ENCODE data around the gene SLC6A3.

SLC6A3 gene

DNA sequence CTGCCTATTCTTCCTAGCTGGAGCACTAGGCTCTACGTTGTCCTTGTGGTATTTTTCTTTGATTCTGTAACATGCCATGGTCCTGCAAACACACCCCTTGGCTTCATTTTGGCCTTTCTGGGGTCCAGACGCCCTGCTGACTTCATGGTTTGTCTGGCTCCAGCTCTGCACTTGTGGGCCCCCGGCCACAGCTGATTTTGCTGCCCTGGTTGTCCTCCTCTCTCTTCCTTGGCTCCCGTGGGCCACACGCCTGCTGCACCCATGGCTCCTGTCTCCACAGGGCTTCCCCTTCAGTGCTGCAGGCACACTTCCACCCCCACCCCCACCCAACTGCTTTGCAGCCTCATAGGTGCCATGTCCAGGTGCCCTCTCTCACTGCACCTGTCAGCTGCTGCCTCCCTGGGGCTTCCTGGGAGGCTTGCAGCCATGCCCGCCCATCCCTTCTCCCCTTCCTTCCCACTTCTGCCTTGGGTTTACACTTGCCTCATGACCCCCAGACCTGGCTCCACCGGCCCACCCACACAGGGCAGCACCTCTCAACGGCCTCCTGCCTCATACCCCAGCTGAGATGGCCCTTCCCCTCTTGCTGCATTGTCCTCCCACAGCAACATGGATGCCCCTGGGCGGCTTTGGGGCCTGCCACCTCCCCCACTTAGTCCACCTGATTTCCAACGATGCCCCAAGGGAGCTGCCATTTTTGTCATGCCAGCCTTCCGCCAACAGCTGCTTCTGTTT is 25.6 kb downstream of the SLC6A3 start:
- no peak for DNase-seq

DNA sequence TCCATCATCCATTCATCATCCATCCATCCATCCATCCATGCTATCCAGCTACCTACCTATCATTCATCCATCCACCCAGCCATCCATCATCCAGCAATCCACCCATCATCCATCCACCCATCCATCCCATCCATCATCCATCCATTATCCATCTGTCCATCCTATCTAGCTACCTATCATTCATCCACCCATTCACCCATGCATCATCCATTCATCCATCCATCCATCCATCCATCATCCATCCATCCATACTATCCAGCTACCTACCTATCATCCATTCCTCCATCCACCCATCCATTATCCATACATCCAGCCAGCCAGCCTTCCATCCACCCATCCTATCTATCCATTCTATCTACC is 26.3 kb downstream of the SLC6A3 start:
- no peak for DNase-seq

DNA sequence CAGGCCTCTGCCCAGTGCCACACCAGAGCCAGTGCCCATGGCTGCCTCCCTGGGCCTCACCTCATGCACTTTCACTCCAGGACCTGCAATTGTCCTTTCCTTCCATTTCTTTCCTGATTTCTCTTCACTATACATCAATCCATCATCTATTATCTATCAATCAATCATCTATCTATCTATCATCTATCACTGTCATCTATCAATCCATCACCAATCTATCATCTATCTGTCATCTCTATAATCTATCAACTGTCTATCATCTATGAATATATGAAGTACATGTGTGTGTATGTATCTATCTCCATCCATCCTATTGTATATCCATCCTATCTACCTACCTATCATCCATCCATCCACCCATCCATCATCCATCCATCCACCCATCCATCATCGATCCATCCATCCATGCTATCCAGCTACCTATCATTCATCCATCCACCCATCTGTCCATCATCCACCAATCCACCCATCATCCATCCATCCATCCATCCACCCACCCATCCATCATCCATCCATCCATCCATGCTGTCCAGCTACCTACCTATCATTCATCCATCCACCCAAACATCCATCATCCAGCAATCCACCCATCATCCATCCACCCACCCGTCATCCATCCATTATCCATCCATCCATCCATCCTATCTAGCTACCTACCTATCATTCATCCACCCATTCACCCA is 26.9 kb downstream of the SLC6A3 start:
- no peak for DNase-seq

DNA sequence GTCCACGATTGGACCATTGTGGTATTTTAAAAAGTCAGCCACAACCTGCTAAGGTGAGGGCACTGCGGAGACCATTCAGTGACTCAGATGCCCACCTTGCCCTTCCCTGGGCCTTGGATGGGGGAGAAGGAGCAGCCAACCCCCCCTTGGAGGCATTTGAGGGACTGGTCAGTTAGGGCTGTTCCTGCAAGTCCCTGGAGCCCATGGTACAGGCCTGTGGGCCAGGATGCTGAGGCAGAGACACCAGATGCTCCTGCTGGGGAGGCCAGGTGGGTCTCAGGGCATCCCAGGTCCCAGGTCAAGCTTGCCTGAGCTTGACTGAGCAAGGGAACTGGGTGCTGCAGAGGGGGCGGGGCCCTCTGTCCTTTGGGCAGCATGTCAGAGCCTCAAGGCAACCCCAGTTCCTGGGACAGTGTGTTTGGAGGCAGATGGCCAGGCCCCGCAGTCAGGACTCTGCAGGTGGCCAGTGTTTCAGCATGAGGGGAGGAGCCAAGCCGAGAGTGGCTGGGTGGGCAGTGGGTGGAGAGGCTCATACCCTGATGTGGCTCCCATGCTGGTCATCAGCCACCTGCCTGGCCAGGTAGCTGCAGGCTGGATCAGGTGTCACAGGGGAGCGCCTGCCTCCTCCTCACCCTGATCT is 27.5 kb downstream of the SLC6A3 start:
- no peak for DNase-seq

DNA sequence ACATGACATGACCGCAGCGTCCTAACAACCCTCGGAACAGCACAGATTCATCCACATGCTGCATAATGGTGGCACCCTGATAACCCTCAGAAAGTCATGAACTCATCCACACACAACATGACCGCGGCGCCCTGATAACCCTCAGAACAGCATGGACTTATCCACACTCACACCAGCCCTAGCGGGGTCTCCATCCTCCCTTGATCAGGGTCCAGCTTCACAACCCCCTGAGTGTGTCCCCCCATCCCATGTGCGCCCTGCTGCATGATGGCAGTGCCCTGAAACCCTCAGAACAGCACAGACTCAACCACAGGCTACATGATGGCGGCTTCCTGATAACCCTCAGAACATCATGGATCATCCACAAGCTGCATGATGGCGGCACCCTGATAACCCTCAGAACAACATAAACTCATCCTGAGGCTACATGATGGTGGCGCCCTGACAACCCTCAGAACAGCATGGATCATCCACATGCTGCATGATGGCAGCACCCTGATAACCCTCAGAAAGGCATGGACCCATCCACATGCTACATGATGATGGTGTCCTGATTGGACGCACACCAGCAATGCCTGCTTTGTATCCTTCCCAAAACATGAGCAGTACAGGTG is 28.3 kb downstream of the SLC6A3 start:
- no peak for DNase-seq

DNA sequence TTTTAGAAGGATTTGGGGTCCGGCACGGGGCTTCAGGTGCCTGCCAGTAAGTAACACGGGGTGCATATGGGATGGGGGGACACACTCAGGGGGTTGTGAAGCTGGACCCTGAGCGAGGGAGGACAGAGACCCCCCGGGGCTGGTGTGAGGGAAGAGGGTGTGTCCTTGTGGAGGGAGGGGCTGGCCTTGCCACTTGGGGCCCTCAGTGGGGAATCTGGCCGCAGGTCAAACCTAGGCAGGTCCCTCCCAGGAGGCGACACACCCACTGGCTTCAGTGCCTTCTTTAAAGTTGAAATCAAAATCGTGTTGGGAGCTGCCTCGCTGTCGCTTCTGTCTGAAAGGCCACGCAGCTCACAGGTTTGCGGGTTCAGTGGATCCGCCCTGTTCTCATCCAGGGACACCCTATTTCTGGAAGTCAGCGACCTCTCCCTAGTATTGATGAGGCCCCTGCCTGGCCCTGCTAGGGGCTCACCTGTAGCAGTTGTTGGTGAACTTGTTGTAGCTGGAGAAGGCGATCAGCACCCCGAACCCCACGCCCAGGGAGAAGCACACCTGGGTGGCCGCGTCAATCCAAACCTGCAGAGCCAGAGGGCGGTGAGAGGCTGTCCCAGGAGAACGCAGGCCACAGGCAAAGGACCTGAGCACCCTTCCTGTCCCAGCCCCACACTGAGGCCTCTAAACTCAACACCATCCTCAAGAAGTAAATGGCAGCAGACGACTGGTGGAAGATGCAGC is 29.4 kb downstream of the SLC6A3 start:
- DNase-seq = no peak

DNA sequence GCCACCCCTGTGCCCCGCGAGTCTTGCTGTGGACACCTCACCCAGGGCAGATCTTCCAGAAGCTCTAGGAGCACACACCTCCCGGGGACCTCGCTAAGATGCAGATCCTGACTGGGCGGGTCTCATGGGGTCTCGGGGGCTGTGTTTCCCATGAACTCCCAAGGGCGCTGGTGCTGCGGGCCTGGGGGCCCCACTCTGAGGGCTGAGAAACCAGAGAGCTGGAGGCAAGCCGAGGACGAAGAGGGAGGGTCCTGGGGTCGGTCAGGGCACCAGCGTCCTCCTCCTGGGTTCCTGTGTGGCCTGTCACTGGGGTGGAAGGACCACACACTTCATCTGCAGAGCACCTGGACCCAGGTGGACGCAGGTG is 30.2 kb downstream of the SLC6A3 start:
- DNase-seq = no peak

DNA sequence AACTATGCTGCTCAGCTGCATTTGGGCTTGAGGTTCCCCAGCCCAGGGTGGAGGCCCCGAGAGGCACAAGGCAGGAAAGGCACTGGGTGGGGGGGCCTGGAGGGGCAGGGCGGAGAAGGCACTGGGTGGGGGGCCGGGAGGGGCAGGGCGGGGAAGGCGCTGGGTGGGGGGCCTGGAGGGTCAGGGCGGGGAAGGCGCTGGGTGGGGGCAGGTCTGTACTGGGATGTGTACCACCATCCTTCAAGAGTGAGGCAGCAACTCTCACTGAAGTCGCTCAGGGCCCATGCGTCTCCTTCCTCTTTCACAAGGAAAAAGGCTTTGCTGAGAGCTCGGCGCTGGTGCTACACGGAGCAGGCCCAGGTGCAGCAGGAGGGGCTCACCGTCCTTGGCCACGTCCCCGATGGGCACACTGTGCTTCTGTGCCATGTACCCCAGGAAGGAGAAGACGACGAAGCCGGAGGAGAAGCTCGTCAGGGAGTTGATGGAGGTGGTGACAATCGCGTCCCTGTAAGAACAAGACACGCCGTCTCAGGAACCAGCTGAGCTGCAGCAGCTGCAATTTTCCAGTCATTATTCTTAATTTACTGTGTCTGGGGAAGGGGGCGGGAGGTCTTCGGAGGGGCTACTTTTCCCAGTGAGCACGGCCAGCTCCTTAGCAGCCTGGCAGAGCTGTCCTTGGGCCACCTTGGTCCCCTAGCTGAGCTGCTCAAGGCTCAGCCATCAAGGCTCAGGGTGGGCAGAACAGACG is 30.8 kb downstream of the SLC6A3 start:
- DNase-seq = no peak

DNA sequence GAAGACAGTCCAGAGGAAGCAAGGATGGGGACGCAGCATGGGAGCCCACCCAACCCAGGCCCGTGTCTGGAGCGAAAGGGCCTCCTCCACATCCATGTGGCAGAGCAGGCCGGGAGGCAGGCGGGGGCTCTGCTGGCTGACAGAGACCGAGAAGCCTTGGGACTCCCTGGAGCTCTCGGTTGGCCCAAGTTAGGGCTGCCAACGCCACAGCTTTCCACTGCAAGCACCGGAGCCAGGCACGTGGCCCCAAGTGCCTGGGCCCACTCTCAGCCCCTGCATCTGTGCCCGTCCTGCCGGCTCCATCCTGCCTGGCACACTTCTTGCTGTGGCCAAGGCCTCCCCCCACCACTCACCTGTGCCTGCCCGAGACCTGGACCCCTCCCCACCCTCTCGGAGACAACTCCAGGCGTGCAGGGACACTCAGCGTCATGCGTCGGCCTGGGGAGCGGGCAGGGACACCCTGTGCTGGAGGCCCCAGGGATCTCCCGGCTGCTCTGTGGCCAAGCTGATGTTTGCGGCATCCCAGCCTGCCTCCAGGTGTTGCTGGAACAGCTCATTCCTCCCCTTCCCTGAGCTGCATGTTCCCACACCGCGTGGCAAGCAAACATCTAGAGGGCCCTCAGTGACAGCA is 31.5 kb downstream of the SLC6A3 start:
- no peak for DNase-seq

DNA sequence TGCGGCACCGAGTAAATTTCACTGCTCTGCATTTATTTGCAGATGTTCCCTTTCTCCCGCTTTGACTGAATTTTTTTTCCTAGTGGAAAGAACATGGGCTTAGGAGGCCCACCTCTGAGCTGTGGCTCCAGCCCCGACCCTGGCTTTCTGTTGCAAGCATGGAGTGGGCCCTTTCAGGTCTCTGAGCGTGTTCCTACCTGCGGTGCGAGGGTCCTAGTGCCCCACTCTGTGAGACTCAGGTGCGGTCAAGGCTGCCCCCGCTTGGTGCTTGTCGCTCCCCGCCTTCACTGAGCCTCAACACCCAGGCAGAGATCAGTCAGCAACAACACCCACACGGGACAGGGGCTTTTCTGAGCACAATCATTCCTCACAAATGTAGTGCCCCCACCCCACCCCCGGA is 32.0 kb downstream of the SLC6A3 start:
- no peak for DNase-seq

DNA sequence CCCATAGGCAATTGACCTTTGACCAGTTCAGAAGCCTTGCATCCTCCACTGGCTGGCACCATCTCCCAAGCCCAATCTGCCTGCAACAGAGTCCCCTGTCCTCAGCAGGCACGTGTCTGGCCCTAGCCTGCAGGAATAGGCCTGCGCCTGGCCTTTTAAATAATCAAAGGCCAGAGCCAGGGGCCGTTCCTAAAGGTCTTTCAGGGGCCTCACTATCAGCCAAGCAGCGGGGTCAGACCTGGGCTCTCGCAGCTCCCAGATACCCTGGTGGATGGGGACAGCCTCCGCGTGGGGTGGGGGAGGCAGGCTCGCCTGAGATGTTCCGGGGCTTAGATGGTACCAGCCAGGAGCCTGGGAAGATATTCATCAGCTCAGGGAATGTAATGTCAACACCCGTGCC is 32.6 kb downstream of the SLC6A3 start:
- DNase-seq = no peak

DNA sequence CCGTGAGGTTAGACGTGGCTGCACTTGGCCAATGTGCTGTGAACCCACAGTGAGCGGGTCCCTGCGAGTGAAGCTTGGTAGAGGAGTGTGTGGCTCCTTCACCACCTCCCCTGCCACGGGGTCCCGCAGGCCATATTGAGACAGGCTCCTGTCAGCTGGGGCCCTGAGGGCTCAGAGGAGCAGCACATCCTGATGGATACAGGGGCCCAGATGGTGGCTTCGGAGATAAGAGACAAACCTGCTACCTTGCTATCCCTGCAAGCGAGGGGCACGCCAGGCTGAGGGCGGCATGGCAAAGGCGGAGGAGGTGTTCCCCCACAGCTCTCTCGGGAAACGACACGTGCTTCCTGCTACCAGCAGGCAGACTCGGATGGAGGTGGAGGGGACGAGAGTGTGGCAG is 33.1 kb downstream of the SLC6A3 start:
- DNase-seq = no peak

DNA sequence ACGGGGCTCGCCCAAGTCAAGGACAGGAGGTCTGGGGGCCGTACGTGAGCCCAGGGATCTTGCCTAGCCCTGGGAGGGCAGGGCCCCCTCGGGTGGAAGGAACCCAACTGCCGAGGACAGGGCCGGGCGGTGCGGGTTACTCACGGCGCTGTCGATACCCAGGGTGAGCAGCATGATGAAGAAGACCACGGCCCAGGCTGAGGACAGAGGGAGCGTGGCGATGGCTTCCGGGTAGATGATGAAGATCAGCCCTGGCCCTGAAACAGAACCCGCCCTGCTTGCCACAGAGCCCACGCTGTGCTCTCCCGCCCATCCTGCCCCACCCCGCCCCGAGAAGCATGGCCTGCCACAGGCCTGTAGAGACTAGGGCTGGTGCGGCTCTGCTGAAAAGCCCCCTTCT is 34.1 kb downstream of the SLC6A3 start:
- DNase-seq = no peak

DNA sequence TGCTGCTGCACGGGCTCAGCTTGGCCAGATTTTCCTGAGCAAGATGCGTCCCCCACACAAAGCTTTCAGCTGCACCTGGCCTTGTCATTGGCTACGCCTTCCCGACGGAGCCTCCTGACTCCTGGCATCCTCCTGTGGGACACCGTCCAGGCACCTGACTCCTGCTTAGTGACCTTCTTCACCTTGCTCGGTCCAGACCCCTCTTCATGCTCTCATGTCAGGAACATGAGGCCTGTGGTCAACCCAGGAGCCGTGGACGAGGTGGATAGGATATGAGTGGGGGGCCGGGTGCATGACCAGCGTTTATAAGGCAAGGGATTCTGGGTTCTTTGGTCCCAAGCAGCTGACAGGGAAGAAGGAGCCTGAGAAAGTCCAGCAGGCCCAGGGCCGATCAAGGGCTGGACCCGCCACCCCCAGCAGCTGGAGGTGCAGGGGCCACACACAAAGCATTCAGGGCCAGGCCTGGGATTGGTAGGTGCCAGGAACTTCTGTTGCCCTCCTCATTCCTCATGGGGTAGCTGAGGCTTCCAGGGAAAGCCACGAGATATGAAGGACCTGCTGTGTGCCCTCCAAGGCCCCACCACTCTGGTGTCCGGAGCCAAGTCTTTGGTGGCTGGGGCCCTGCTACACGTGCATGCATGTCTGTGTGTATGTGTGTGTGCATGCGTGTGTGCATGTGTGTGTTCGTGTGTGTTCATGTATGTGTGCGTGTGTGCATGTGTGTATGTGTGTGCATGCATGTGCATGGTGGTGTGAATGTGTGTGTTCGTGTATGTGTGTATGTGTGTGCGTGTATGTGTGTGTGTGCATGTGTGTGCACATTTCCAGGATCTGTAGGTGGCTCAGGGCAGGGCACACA is 34.9 kb downstream of the SLC6A3 start:
- DNase-seq = no peak

DNA sequence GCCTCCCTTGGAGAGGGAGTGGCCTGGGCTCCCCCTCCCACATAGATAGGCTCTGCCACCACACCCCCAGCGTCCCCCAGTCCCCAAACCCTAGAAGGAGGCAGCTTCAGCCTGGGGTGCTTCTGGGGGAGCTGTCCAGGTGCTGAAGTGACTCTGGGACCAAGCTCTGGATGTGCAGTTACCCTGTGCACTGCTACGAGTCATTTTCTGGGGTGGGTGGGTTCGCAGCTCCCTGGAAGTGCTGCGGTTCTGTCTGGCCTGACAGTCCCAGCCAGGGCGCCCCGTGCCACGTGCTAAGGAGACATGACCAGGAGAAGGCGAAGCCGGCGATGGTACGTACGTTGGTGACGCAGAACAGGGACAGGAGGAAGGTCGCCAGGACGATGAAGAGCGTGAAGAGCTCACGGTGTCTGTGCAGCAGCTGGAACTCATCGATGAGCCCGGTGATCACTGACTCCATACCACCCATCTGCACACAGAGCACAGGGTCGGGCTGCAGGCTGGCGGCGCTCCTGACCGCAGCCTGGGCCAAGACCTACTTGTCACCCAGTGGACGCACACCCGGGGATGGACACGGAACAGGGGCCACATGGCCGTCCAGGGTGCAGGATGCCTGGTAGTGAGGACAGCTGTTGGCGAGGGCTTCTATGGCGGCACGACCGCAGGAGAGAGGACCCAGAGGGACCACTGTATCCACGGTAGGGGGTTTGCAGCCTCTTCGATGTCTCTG is 35.7 kb downstream of the SLC6A3 start:
- peak in 1 of 2 donors; percentile 16 for DNase-seq

DNA sequence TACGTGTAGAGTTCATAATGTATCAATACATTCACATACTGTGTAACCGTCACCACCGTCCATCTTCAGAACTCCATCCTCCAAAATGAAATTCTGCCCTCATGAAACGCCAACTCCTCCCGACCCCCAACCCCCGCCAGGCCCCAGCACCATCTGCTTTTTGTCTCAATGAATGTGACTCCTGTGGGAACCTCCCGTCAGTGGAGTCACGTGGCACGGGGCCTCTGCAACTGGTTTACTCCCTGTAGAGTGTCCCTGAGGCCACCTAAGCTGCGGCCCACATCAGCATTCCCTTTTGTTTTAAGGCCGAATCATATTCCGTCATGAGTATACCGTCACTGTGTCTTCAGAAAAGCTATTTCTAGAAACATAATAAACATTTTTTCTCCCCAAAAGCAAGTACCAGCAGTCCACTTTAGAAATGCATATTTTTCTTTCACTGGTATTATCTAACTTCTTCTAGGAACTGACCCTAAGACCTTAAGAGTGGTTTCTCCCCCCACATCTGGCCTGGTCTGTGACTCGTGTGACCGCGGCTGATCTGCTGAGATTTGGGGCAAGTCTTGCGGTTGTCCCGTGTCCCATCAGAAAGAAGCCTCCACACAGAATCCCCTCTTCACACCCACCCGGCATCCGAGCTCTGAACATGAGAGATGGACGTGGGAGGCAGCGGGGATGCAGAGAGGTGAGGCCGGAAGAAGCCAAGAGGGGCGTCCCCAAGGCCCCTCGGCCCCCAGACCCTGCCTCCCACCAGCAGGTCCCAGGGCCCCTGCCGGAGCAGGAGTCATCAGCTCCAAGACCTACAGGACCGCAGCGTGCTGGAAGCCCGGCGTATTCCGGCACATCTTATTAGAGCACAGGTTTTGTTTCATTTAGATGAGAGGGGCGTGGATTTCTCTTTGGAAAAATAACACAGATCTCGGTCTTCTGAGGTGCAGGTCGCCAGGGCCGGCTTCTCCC is 38.3 kb downstream of the SLC6A3 start:
- DNase-seq = no peak

DNA sequence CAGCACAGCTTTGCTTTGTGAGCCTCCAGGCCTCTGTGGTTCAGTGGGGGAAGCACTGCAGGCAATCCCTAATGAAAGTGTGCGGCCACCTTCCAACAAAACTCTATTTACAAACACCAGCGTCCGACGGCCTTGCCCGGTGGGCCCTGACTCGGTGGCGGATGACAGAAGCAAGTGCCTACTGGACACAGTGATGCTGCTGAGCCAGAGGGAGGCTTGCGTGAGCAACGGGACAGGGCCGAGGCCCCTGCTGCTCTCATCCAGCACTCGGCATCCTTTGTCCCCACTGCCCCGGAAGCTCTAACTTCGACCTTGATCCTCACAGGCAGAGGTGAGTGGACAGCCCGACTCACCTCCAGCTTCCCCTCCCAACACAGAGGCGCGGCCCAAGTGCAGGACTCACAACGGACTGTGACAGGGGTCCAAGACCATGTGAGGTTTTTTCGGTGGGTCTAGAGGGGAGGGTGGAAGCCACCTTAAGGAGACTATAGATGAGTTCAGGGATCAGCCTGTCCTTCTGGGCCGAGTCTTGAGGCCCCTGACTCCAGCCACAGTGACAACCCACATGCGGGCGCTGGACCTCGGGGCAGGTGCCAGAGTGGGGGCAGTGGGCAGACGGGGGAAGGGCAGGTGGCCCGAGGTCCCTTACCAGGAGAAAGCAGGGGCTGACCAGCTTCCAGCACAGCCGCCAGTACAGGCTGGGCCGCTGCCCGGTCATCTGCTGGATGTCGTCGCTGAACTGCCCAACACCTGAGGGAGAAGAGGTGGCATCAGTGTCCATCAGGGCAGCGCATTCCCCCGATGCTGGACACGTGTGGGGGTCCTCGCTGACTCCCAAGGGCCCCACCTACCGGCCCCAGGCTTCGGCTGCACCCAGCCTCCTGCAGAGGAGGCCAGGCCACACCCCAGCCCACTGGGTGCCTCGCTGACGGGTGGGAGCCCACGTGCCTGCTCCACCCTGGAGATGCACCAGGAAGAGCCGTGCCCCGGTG is 39.4 kb downstream of the SLC6A3 start:
- no peak for DNase-seq

DNA sequence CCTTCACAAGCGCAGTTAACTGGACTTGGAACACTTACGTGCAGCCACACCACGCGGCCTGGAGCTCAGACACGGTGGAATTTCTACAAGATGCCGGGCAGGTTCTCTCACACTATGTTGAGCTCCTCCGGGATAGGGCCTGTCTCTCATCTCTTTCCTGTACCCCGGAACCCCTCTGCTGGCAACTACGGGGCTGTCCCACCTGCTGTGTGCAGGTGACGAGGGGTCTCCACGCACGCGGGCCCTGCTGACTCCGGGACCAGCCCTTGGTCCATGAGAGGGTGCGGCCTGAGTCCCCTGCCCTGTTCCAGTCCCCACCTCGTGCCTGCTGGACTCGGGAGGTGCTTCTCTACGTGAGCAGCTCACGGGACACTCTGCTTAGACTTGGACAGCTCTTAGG is 40.1 kb downstream of the SLC6A3 start:
- DNase-seq = no peak
